HepG2 (cell line): ENCODE measurements around the gene MEGF11. TPM values are rescaled to one million over a fixed set of nuclear protein-coding genes. Genes with fewer than 3 reads are reported as not detected.

Experiments
- ATAC-seq: fragments of 200-7000 bp; cut with Tn5 transposase; 3 replicates; pipeline ENCODE4 v1.9.1; 2020; ENCODE audit warnings: mild to moderate bottlenecking, moderate library complexity
- BruUV-seq: library from RNA; stranded (reverse); fragments of 400-500 nt; replicated peaks from 2 replicates; lab custom pipeline; 2021; lab: Mats Ljungman, UMichigan
- CTCF ChIA-PET: fragments of 300-600 bp; formaldehyde crosslinking; extraction: SDS; loops from one replicate; lab custom pipeline; 2021; ENCODE audit warnings: low total read pairs, inconsistent platforms, low intra/inter-chr PET ratio; lab: Yijun Ruan, JAX
- POLR2A ChIA-PET: fragments of 350-600 bp; sonication (Branson Sonifier 250); formaldehyde crosslinking; loops from one replicate; lab custom pipeline; 2020; ENCODE audit warnings: antibody characterized with exemption, inconsistent platforms; lab: Yijun Ruan, JAX
- DNase-seq: peaks from one replicate; pipeline ENCODE4 v3.0.0-alpha.2; 2015; ENCODE audit warnings: low spot score
- FAIRE-seq: peaks from 3 replicates; lab custom pipeline; 2011; peaks lifted over from hg19 to GRCh38; lab: Jason Lieb, UNC
- H2AFZ ChIP-seq: one replicate; pipeline ENCODE4 v1.6.1; 2011; ENCODE audit warnings: low read length, inconsistent platforms
- H3K27ac ChIP-seq: fragments of 300-600 bp; 3 replicates; pipeline ENCODE4 v1.8.0; 2011; ENCODE audit warnings: mixed run types, mild to moderate bottlenecking, mixed read lengths, low read length, inconsistent platforms; ENCODE audit not compliant: insufficient read depth; ENCODE audit errors: extremely low read length
- H3K27me3 ChIP-seq, 2 experiments: fragments of 200-600 bp in 1 of 2; 2 replicates in 1 of 2; 3 replicates in 1 of 2; pipeline versions ENCODE4 v1.6.0 to v1.8.0; 2011; ENCODE audit warnings: low read length in 2 of 2, mild to moderate bottlenecking in 2 of 2, moderate library complexity in 2 of 2, inconsistent platforms in 1 of 2; ENCODE audit not compliant: insufficient read depth in 2 of 2, control insufficient read depth in 1 of 2
- H3K36me3 ChIP-seq, 2 experiments: fragments of 200-600 bp in 1 of 2; replicated peaks in 1 of 2; 2 replicates in 1 of 2; 3 replicates in 1 of 2; pipeline versions ENCODE4 v1.5.1 to v1.8.0; 2011; ENCODE audit warnings: low read length in 2 of 2, inconsistent platforms in 1 of 2; ENCODE audit not compliant: insufficient read depth in 2 of 2, control insufficient read depth in 1 of 2
- H3K4me1 ChIP-seq: 2 replicates; pipeline ENCODE4 v1.5.1; 2012; ENCODE audit warnings: low read length, inconsistent platforms; ENCODE audit not compliant: insufficient read depth
- H3K4me2 ChIP-seq: 2 replicates; pipeline ENCODE4 v1.6.0; 2011; ENCODE audit warnings: low read depth, low read length, inconsistent platforms
- H3K4me3 ChIP-seq, 3 experiments: fragments of 200-600 bp in 1 of 3; sonication (generic), shearing (Covaris generic) in 1 of 3; replicated peaks in 1 of 3; 2 replicates each; pipeline ENCODE4 v1.5.1; 2011 to 2016; ENCODE audit warnings: low read length in 3 of 3, inconsistent platforms in 2 of 3, low read depth in 2 of 3, mild to moderate bottlenecking in 2 of 3, control low read depth in 1 of 3, mixed read lengths in 1 of 3; ENCODE audit not compliant: insufficient read depth in 1 of 3
- H3K79me2 ChIP-seq: one replicate; pipeline ENCODE4 v1.6.1; 2011; ENCODE audit warnings: low read length, inconsistent platforms; ENCODE audit not compliant: insufficient read depth
- H3K9ac ChIP-seq: 2 replicates; pipeline ENCODE4 v1.6.0; 2011; ENCODE audit warnings: mild to moderate bottlenecking, low read depth, low read length, inconsistent platforms; ENCODE audit not compliant: insufficient read depth
- H3K9me3 ChIP-seq: 2 replicates; pipeline ENCODE4 v1.5.1; 2012; ENCODE audit warnings: mild to moderate bottlenecking, low read length
- H4K20me1 ChIP-seq: 2 replicates; pipeline ENCODE4 v1.6.0; 2011; ENCODE audit warnings: inconsistent platforms, mild to moderate bottlenecking, low read length, moderate library complexity; ENCODE audit not compliant: insufficient read depth
- FOXC1 ChIP-seq: sonication (generic); formaldehyde crosslinking; IDR thresholded peaks from 2 replicates; pipeline ENCODE4 v1.8.0; 2022; ENCODE audit warnings: mild to moderate bottlenecking, missing genetic modification reagents, borderline replicate concordance
- POLR2A ChIP-seq, 2 experiments: IDR thresholded peaks; 2 replicates each; pipeline ENCODE4 v1.6.1; 2011; ENCODE audit warnings: low read depth in 2 of 2, low read length in 2 of 2, mild to moderate bottlenecking in 1 of 2, moderate library complexity in 1 of 2; ENCODE audit not compliant: insufficient read depth in 1 of 2
- REXO4 ChIP-seq: sonication (generic); formaldehyde crosslinking; IDR thresholded peaks from 2 replicates; pipeline ENCODE4 v1.8.0; 2022; ENCODE audit warnings: missing genetic modification reagents, mild to moderate bottlenecking, borderline replicate concordance
- SNAPC5 ChIP-seq: sonication (generic); formaldehyde crosslinking; IDR thresholded peaks from 2 replicates; pipeline ENCODE4 v1.8.1; 2023; ENCODE audit warnings: mild to moderate bottlenecking, missing genetic modification reagents, borderline replicate concordance
- SOX13 ChIP-seq, 3 experiments: fragments of 450-650 bp in 1 of 3; sonication (generic) in 1 of 3; formaldehyde crosslinking in 1 of 3; IDR thresholded peaks in 2 of 3; conservative IDR thresholded peaks in 1 of 3; 2 replicates each; pipeline versions ENCODE4 v1.5.0 to v1.6.1; 2016 to 2020; ENCODE audit warnings: antibody characterized with exemption in 1 of 3, mild to moderate bottlenecking in 1 of 3, missing compliant biosample characterization in 1 of 3, missing genetic modification reagents in 1 of 3, moderate library complexity in 1 of 3
- SRF ChIP-seq: IDR thresholded peaks from 2 replicates; pipeline ENCODE4 v1.6.1; 2011; ENCODE audit warnings: mild to moderate bottlenecking, low read depth, low read length, moderate library complexity
- ZNF121 ChIP-seq: sonication (generic); formaldehyde crosslinking; IDR thresholded peaks from 2 replicates; pipeline ENCODE4 v1.5.0; 2020; ENCODE audit warnings: mild to moderate bottlenecking, missing genetic modification reagents
- ZNF615 ChIP-seq: sonication (generic); formaldehyde crosslinking; IDR thresholded peaks from 2 replicates; pipeline ENCODE4 v1.5.0; 2020; ENCODE audit warnings: mild to moderate bottlenecking, missing genetic modification reagents, borderline replicate concordance
- ZNF7 ChIP-seq: IDR thresholded peaks from 2 replicates; pipeline ENCODE4 v1.6.1; 2016; ENCODE audit warnings: missing biosample characterization, missing genetic modification reagents
- WGBS: methylation state at CpG from one replicate; pipeline ENCODE4 v1.1.6; 2017; ENCODE audit warnings: low lambda C conversion rate; 5-methylcytosine and 5-hydroxymethylcytosine counted together
- in situ Hi-C: cut with HindIII; loops from 2 replicates; pipeline ENCODE4 v1.10.0; 2017; ENCODE audit warnings: low pct_unique_long_range_greater_than_20kb; ENCODE audit not compliant: extremely low pct_ligation_motif_present
- intact Hi-C: fragments of 100-400 bp; cut with micrococcal nuclease; formaldehyde crosslinking; loops from one replicate; pipeline ENCODE4 v1.10.0; 2022; ENCODE audit not compliant: unreplicated experiment
- polyA plus RNA-seq, 8 experiments: library from polyadenylated mRNA; depleted of rRNA in 3 of 8; stranded (reverse) in 7 of 8; unstranded in 1 of 8; fragments of >200 nt; fragmentation: Illumina TruSeq in 4 of 8; extraction: Trizol in 4 of 8; gene quantifications; 2 replicates each; pipeline versions ENCODE4 v1.2.1 to v1.2.3, GENCODE V29; 2011 to 2016; ENCODE audit warnings: low read depth in 4 of 8, missing spikeins in 1 of 8, mixed read lengths in 1 of 8; ENCODE audit not compliant: insufficient read depth in 1 of 8
- total RNA-seq, 5 experiments: library from RNA; depleted of rRNA; stranded (reverse); fragments of >200 nt; fragmentation: Illumina TruSeq; extraction: Trizol; gene quantifications; 2 replicates each; pipeline ENCODE4 v1.2.3, GENCODE V29; 2016; ENCODE audit warnings: low read depth in 1 of 5
- TF ChIP-seq, protein P1 (sequence below): sonication (generic); formaldehyde crosslinking; IDR thresholded peaks from 2 replicates; pipeline ENCODE4; 2020; ENCODE audit warnings: missing genetic modification reagents, mild to moderate bottlenecking, borderline replicate concordance
- TF ChIP-seq, protein P2 (sequence below): IDR thresholded peaks from 2 replicates; pipeline ENCODE4 v1.4.0; 2020; ENCODE audit warnings: mild to moderate bottlenecking, missing genetic modification reagents

Gene MEGF11
- total and polyA plus RNA-seq, 2 of the 13 experiments (the other 11 are each of a cell fraction or from before 2014, with no cell fraction given), result not detected

DNA sequence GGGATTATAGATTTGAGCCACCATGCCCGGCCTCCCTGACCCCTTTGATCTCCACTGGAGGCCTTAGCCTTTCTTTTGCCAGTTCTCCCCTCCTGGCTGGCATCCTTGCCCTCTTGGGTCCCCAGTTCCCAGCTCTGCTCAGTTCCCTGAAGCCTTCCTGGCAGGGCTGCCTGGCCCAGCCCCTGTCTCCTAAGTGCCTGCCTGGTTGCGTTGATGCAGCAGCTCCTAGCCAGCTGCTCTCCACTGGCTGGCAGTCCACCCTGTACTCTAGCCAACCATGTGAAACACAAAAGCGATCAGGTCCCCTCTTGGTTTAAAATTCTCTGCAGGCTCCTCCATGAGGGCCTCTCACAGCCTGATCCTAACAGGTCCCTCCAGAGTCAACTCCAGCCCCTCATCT is 199.6 kb downstream of the MEGF11 start:
- intact Hi-C loops, result no loop called here
- no peak for FAIRE-seq
- DNase-seq, result no peak
- H3K36me3 ChIP-seq, result no peaks in the 10 kb centered on the region
- H3K9me3 ChIP-seq, result no peaks in the 10 kb centered on the region
- no peak overlapping the region for H3K9ac ChIP-seq
- H3K4me1 ChIP-seq, result peaks cover 6% of the 10 kb centered on the region; the same call in 1 of the 2 replicates
- CTCF ChIA-PET, result no interaction called here
- BruUV-seq, result no TSS peak
- ATAC-seq, result no peak
- no peak for TF ChIP-seq ZNF615 (CRISPR knock-in tag)
- no peak for TF ChIP-seq SNAPC5 (CRISPR knock-in tag)
- no peak for TF ChIP-seq POLR2A (IDR thresholded peaks at IDR 0.05; ENCODE audit: insufficient read depth in 1 of 2, low read depth in 2 of 2, low read length in 2 of 2)
- no peak for TF ChIP-seq REXO4 (CRISPR knock-in tag)
- TF ChIP-seq, protein P1, sequence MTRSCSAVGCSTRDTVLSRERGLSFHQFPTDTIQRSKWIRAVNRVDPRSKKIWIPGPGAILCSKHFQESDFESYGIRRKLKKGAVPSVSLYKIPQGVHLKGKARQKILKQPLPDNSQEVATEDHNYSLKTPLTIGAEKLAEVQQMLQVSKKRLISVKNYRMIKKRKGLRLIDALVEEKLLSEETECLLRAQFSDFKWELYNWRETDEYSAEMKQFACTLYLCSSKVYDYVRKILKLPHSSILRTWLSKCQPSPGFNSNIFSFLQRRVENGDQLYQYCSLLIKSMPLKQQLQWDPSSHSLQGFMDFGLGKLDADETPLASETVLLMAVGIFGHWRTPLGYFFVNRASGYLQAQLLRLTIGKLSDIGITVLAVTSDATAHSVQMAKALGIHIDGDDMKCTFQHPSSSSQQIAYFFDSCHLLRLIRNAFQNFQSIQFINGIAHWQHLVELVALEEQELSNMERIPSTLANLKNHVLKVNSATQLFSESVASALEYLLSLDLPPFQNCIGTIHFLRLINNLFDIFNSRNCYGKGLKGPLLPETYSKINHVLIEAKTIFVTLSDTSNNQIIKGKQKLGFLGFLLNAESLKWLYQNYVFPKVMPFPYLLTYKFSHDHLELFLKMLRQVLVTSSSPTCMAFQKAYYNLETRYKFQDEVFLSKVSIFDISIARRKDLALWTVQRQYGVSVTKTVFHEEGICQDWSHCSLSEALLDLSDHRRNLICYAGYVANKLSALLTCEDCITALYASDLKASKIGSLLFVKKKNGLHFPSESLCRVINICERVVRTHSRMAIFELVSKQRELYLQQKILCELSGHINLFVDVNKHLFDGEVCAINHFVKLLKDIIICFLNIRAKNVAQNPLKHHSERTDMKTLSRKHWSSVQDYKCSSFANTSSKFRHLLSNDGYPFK (CRISPR knock-in tag), result no peak
- TF ChIP-seq ZNF121 (CRISPR knock-in tag), result no peak
- TF ChIP-seq ZNF7 (CRISPR knock-in tag), result no peak
- TF ChIP-seq FOXC1 (CRISPR knock-in tag), result no peak
- TF ChIP-seq SOX13 (IDR thresholded peaks at IDR 0.05), result no peak
- TF ChIP-seq SOX13 (CRISPR knock-in tag; conservative IDR thresholded peaks at IDR 0.05 in 1 of 2, IDR thresholded peaks at IDR 0.05 in 1 of 2), result no peak
- no peak for TF ChIP-seq SRF
- TF ChIP-seq, protein P2, sequence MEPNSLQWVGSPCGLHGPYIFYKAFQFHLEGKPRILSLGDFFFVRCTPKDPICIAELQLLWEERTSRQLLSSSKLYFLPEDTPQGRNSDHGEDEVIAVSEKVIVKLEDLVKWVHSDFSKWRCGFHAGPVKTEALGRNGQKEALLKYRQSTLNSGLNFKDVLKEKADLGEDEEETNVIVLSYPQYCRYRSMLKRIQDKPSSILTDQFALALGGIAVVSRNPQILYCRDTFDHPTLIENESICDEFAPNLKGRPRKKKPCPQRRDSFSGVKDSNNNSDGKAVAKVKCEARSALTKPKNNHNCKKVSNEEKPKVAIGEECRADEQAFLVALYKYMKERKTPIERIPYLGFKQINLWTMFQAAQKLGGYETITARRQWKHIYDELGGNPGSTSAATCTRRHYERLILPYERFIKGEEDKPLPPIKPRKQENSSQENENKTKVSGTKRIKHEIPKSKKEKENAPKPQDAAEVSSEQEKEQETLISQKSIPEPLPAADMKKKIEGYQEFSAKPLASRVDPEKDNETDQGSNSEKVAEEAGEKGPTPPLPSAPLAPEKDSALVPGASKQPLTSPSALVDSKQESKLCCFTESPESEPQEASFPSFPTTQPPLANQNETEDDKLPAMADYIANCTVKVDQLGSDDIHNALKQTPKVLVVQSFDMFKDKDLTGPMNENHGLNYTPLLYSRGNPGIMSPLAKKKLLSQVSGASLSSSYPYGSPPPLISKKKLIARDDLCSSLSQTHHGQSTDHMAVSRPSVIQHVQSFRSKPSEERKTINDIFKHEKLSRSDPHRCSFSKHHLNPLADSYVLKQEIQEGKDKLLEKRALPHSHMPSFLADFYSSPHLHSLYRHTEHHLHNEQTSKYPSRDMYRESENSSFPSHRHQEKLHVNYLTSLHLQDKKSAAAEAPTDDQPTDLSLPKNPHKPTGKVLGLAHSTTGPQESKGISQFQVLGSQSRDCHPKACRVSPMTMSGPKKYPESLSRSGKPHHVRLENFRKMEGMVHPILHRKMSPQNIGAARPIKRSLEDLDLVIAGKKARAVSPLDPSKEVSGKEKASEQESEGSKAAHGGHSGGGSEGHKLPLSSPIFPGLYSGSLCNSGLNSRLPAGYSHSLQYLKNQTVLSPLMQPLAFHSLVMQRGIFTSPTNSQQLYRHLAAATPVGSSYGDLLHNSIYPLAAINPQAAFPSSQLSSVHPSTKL (CRISPR knock-in tag), result no peak
- TF ChIP-seq, all 625 proteins: peak for 0
- no peak overlapping the region for H3K4me3 ChIP-seq
- WGBS, result 10% methylated on average over 2 of the region's 3 CpGs
- H3K27me3 ChIP-seq, result peaks cover 2 to 14% of the 10 kb centered on the region in 2 experiments; a peak in 4 of 5 replicates
- no peak overlapping the region for H3K4me2 ChIP-seq
- POLR2A ChIA-PET, result interaction anchor here (0.7 kb wide), 1 partner anchor 152 kb away, joined by 4 read pairs; no protein-coding TSS in a partner anchor
- H4K20me1 ChIP-seq, result peaks cover 2% of the 10 kb centered on the region; the same call in 1 of the 2 replicates
- no peak overlapping the region for H2AFZ ChIP-seq
- in situ Hi-C loops, result no loop called here
- H3K27ac ChIP-seq, result no peak overlapping the region
- no peaks in the 10 kb centered on the region for H3K79me2 ChIP-seq
